ENCODE data around the gene POLR1E.

DNA sequence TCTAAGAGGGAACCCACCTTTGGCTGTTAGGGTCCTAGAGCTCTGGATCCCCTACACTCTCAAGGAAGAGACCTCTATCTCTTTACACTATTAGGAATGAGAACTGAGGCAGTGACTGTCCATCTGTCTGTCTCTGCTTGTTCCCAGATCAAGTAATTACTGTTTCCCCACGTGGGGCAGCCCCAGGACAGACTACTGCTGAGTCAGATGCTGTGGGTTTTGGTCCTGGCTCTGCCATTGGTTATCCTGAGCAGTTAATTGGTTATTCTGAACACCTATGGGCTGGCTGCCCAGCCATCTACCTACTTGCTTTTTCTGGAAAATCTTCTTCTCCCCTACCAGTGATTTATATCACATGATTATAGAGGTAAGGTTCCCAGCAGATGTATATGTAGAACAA lies 57.1 kb downstream of the POLR1E start:
- TF ChIP-seq, protein P1, sequence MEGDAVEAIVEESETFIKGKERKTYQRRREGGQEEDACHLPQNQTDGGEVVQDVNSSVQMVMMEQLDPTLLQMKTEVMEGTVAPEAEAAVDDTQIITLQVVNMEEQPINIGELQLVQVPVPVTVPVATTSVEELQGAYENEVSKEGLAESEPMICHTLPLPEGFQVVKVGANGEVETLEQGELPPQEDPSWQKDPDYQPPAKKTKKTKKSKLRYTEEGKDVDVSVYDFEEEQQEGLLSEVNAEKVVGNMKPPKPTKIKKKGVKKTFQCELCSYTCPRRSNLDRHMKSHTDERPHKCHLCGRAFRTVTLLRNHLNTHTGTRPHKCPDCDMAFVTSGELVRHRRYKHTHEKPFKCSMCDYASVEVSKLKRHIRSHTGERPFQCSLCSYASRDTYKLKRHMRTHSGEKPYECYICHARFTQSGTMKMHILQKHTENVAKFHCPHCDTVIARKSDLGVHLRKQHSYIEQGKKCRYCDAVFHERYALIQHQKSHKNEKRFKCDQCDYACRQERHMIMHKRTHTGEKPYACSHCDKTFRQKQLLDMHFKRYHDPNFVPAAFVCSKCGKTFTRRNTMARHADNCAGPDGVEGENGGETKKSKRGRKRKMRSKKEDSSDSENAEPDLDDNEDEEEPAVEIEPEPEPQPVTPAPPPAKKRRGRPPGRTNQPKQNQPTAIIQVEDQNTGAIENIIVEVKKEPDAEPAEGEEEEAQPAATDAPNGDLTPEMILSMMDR (IDR thresholded peaks at IDR 0.05) = no peak
- no peak for TF ChIP-seq POLR2AphosphoS5 (IDR thresholded peaks at IDR 0.05; ENCODE audit: insufficient read depth in 1 of 2, low read depth in 1 of 2)
